ENCODE results near the gene SIX5. TPM values are rescaled to one million over a fixed set of nuclear protein-coding genes. Genes with fewer than 3 reads are reported as not detected.
A peak's percentile ranks its signal among the peaks of the same experiment; 100 is the strongest.

The SIX5 gene
- total and polyA plus RNA-seq, 9 of the 15 experiments (the other 6 are each of a cell fraction or from before 2014, with no cell fraction given), result 1.4 to 17.2 (median 7.4) TPM; not detected in 2

- TF ChIP-seq MLLT1 (IDR thresholded peaks at IDR 0.05), result peak; percentile 85 to 86
- TF ChIP-seq, protein P1, sequence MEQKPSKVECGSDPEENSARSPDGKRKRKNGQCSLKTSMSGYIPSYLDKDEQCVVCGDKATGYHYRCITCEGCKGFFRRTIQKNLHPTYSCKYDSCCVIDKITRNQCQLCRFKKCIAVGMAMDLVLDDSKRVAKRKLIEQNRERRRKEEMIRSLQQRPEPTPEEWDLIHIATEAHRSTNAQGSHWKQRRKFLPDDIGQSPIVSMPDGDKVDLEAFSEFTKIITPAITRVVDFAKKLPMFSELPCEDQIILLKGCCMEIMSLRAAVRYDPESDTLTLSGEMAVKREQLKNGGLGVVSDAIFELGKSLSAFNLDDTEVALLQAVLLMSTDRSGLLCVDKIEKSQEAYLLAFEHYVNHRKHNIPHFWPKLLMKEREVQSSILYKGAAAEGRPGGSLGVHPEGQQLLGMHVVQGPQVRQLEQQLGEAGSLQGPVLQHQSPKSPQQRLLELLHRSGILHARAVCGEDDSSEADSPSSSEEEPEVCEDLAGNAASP (IDR thresholded peaks at IDR 0.05), result no peak
- TF ChIP-seq SMARCE1 (IDR thresholded peaks at IDR 0.05), result no peak; the same call in 1 of the 2 replicates
- TF ChIP-seq TBL1XR1 (IDR thresholded peaks at IDR 0.05; ENCODE audit: low read length in 2 of 2), result peak in 1 of 2 experiments; percentile 16; a peak in 1 of 4 replicates
- TF ChIP-seq ZBTB2 (IDR thresholded peaks at IDR 0.05), result no peak
- no peak for TF ChIP-seq ZNF146 (CRISPR knock-in tag; IDR thresholded peaks at IDR 0.05; ENCODE audit: unreplicated experiment)
- TF ChIP-seq BHLHE40 (IDR thresholded peaks at IDR 0.05; ENCODE audit: low read length), result peak; percentile 83
- TF ChIP-seq CHCHD3 (CRISPR knock-in tag; IDR thresholded peaks at IDR 0.05), result no peak
- peak; percentile 52 for TF ChIP-seq HCFC1 (IDR thresholded peaks at IDR 0.05; ENCODE audit: low read depth, low read length)
- no peak for TF ChIP-seq LARP7 (IDR thresholded peaks at IDR 0.05)
- peak; percentile 63 for TF ChIP-seq E2F8 (IDR thresholded peaks at IDR 0.05; ENCODE audit: low read depth, partially characterized antibody)
- TF ChIP-seq MEF2A (IDR thresholded peaks at IDR 0.05; ENCODE audit: control insufficient read depth, low read depth, low read length), result no peak
- TF ChIP-seq, protein P2, sequence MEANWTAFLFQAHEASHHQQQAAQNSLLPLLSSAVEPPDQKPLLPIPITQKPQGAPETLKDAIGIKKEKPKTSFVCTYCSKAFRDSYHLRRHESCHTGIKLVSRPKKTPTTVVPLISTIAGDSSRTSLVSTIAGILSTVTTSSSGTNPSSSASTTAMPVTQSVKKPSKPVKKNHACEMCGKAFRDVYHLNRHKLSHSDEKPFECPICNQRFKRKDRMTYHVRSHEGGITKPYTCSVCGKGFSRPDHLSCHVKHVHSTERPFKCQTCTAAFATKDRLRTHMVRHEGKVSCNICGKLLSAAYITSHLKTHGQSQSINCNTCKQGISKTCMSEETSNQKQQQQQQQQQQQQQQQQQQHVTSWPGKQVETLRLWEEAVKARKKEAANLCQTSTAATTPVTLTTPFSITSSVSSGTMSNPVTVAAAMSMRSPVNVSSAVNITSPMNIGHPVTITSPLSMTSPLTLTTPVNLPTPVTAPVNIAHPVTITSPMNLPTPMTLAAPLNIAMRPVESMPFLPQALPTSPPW (CRISPR knock-in tag; IDR thresholded peaks at IDR 0.05), result peak; percentile 36; the same call in 1 of the 2 replicates
Observed at GRCh38 chr19:45817010-45817724, 48.1 kb upstream of the SIX5 start (continued).
